H9 (cell line): ENCODE measurements around the gene DRD5. TPM values are rescaled to one million over a fixed set of nuclear protein-coding genes. Genes with fewer than 3 reads are reported as not detected.

Experiments
- DNase-seq: peaks from one replicate; pipeline ENCODE4 v3.0.0-alpha.2; 2017
- H2AFZ ChIP-seq: one replicate; pipeline ENCODE4 v1.6.1; 2013; ENCODE audit warnings: mild to moderate bottlenecking, low read length, control low read depth, moderate library complexity
- H2AK5ac ChIP-seq: 2 replicates; pipeline ENCODE4 v1.6.1; 2013; ENCODE audit warnings: low read length, control low read depth, mixed read lengths; ENCODE audit not compliant: insufficient read length
- H2BK120ac ChIP-seq: one replicate; pipeline ENCODE4 v1.6.1; 2013; ENCODE audit warnings: low read depth, mild to moderate bottlenecking, low read length, control low read depth, inconsistent platforms; ENCODE audit not compliant: poor library complexity, severe bottlenecking
- H2BK12ac ChIP-seq: 2 replicates; pipeline ENCODE4 v1.6.1; 2013; ENCODE audit warnings: low read length, control low read depth, mixed read lengths, low read depth; ENCODE audit not compliant: insufficient read length
- H2BK15ac ChIP-seq: 2 replicates; pipeline ENCODE4 v1.6.1; 2013; ENCODE audit warnings: low read depth, low read length, control low read depth
- H2BK20ac ChIP-seq: one replicate; pipeline ENCODE4 v1.6.1; 2013; ENCODE audit warnings: low read depth, mild to moderate bottlenecking, low read length, control low read depth, inconsistent platforms; ENCODE audit not compliant: poor library complexity, severe bottlenecking
- H2BK5ac ChIP-seq: 2 replicates; pipeline ENCODE4 v1.6.1; 2013; ENCODE audit warnings: low read length, control low read depth, mixed read lengths; ENCODE audit not compliant: insufficient read length
- H3K14ac ChIP-seq: 2 replicates; pipeline ENCODE4 v1.6.1; 2013; ENCODE audit warnings: low read length, control low read depth; ENCODE audit not compliant: insufficient read depth
- H3K18ac ChIP-seq: 2 replicates; pipeline ENCODE4 v1.6.1; 2013; ENCODE audit warnings: low read depth, mild to moderate bottlenecking, mixed read lengths, low read length, control low read depth; ENCODE audit not compliant: insufficient read length
- H3K23ac ChIP-seq: 2 replicates; pipeline ENCODE4 v1.6.1; 2013; ENCODE audit warnings: low read length, control low read depth, mixed read lengths, low read depth; ENCODE audit not compliant: insufficient read length
- H3K23me2 ChIP-seq: 2 replicates; pipeline ENCODE4 v1.6.1; 2013; ENCODE audit warnings: low read depth, mild to moderate bottlenecking, mixed read lengths, low read length, control low read depth; ENCODE audit not compliant: insufficient read length, poor library complexity, severe bottlenecking
- H3K27ac ChIP-seq: 2 replicates; pipeline ENCODE4 v1.5.1; 2013; ENCODE audit warnings: low read length, control low read depth, mixed read lengths, low read depth; ENCODE audit not compliant: insufficient read length
- H3K27me3 ChIP-seq: 2 replicates; pipeline ENCODE4 v1.6.1; 2013; ENCODE audit warnings: low read length, control low read depth, inconsistent platforms; ENCODE audit not compliant: insufficient read depth
- H3K4ac ChIP-seq: 2 replicates; pipeline ENCODE4 v1.6.1; 2013; ENCODE audit warnings: low read depth, mild to moderate bottlenecking, control low read depth, inconsistent platforms, low read length, moderate library complexity
- H3K4me1 ChIP-seq: 2 replicates; pipeline ENCODE4 v1.6.1; 2013; ENCODE audit warnings: low read length, control low read depth, inconsistent platforms; ENCODE audit not compliant: insufficient read depth
- H3K4me2 ChIP-seq: 2 replicates; pipeline ENCODE4 v1.6.1; 2013; ENCODE audit warnings: low read length, control low read depth, mixed read lengths; ENCODE audit not compliant: insufficient read length, insufficient read depth
- H3K56ac ChIP-seq: 2 replicates; pipeline ENCODE4 v1.6.1; 2013; ENCODE audit warnings: low read depth, mild to moderate bottlenecking, mixed read lengths, low read length, control low read depth; ENCODE audit not compliant: insufficient read length
- H3K79me1 ChIP-seq: 2 replicates; pipeline ENCODE4 v1.6.1; 2013; ENCODE audit warnings: low read depth, mild to moderate bottlenecking, moderate library complexity, low read length, control low read depth, inconsistent platforms; ENCODE audit not compliant: insufficient read depth, poor library complexity, severe bottlenecking
- H3K79me2 ChIP-seq: 2 replicates; pipeline ENCODE4 v1.6.1; 2013; ENCODE audit warnings: low read length, control low read depth, inconsistent platforms; ENCODE audit not compliant: insufficient read depth
- H3K9ac ChIP-seq: 2 replicates; pipeline ENCODE4 v1.6.1; 2013; ENCODE audit warnings: low read length, control low read depth, mixed read lengths; ENCODE audit not compliant: insufficient read length; ENCODE audit errors: extremely low read depth
- H3K9me3 ChIP-seq: one replicate; pipeline ENCODE4 v1.6.1; 2013; ENCODE audit warnings: low read depth, low read length, inconsistent platforms; ENCODE audit not compliant: control insufficient read depth
- H3T11ph ChIP-seq: one replicate; pipeline ENCODE4 v1.6.1; 2013; ENCODE audit warnings: mild to moderate bottlenecking, low read length, control low read depth, inconsistent platforms
- H4K20me1 ChIP-seq: one replicate; pipeline ENCODE4 v1.6.1; 2013; ENCODE audit not compliant: control insufficient read depth, insufficient read length, insufficient read depth
- H4K5ac ChIP-seq: 2 replicates; pipeline ENCODE4 v1.6.1; 2013; ENCODE audit warnings: low read depth, mild to moderate bottlenecking, mixed read lengths, low read length, control low read depth; ENCODE audit not compliant: insufficient read length
- H4K8ac ChIP-seq: replicated peaks from 2 replicates; pipeline ENCODE4 v1.6.1; 2013; ENCODE audit warnings: low read length, control low read depth, mixed read lengths, low read depth; ENCODE audit not compliant: insufficient read length
- H4K91ac ChIP-seq: 2 replicates; pipeline ENCODE4 v1.6.1; 2013; ENCODE audit warnings: low read depth, mild to moderate bottlenecking, moderate library complexity, mixed read lengths, low read length, control low read depth; ENCODE audit not compliant: insufficient read length
- H3K27ac Mint-ChIP-seq, 3 experiments: 2 replicates in 2 of 3; 3 replicates in 1 of 3; pipeline ENCODE4 v1.8.0; 2020 to 2021; ENCODE audit warnings: mixed read lengths in 3 of 3, mild to moderate bottlenecking in 1 of 3, moderate library complexity in 1 of 3
- H3K27me3 Mint-ChIP-seq: 2 replicates; pipeline ENCODE4 v1.8.0; 2021; ENCODE audit warnings: low read depth, mild to moderate bottlenecking, moderate library complexity, mixed read lengths
- H3K36me3 Mint-ChIP-seq, 3 experiments: 2 replicates in 2 of 3; 3 replicates in 1 of 3; pipeline ENCODE4 v1.8.0; 2020 to 2021; ENCODE audit warnings: low read depth in 3 of 3, mixed read lengths in 3 of 3; ENCODE audit not compliant: insufficient read depth in 1 of 3
- H3K4me1 Mint-ChIP-seq, 2 experiments: 2 replicates each; pipeline ENCODE4 v1.8.0; 2020; ENCODE audit warnings: mixed read lengths in 2 of 2
- H3K4me3 Mint-ChIP-seq, 2 experiments: 2 replicates in 1 of 2; 3 replicates in 1 of 2; pipeline ENCODE4 v1.8.0; 2020 to 2021; ENCODE audit warnings: mild to moderate bottlenecking in 2 of 2, mixed read lengths in 2 of 2, moderate library complexity in 1 of 2
- H3K9me3 Mint-ChIP-seq, 2 experiments: 2 replicates in 1 of 2; 3 replicates in 1 of 2; pipeline ENCODE4 v1.8.0; 2020; ENCODE audit warnings: mild to moderate bottlenecking in 2 of 2, mixed read lengths in 2 of 2, moderate library complexity in 1 of 2
- CTCF ChIP-seq: fragments of 200-600 bp; sonication (generic); conservative IDR thresholded peaks from 3 replicates; pipeline ENCODE4 v1.8.0; 2021; ENCODE audit warnings: antibody characterized with exemption, mild to moderate bottlenecking
- WGBS: extraction: QIAGEN DNeasy Blood & Tissue Kit; methylation state at CpG from one replicate; pipeline ENCODE4 v1.1.7; 2013; ENCODE audit warnings: missing lambda C conversion rate, low lambda C conversion rate, mixed read lengths; ENCODE audit not compliant: insufficient read length; ENCODE audit errors: extremely low coverage; 5-methylcytosine and 5-hydroxymethylcytosine counted together
- total RNA-seq: library from RNA; stranded (reverse); gene quantifications from 2 replicates; pipeline ENCODE4 v1.2.1, GENCODE V29; 2021

Gene DRD5
- total RNA-seq, 1 experiment from 2014 or later, result not detected

- Histone ChIP-seq H2BK12ac (no peak overlapping the region), H3K4ac (no peak overlapping the region), H3K27me3 (no peaks in the 10 kb centered on the region), H2BK120ac (no peak overlapping the region), H3K18ac (no peak overlapping the region), H3K23ac (no peak overlapping the region), H3K9me3 (no peaks in the 10 kb centered on the region), H2BK5ac (no peak overlapping the region), H3K79me1 (no peaks in the 10 kb centered on the region), H3K4me1 (no peaks in the 10 kb centered on the region), H3K9ac (no peak overlapping the region), H2BK15ac (no peak overlapping the region), H3T11ph (no peak overlapping the region), H4K91ac (no peak overlapping the region), H4K8ac (no peak overlapping the region), H3K14ac (no peak overlapping the region), H2BK20ac (no peak overlapping the region), H3K27ac (no peak overlapping the region), H4K20me1 (no peaks in the 10 kb centered on the region), H3K79me2 (no peaks in the 10 kb centered on the region), H4K5ac (no peak overlapping the region), H2AK5ac (no peak overlapping the region), H3K4me2 (no peak overlapping the region), H3K23me2 (no peaks in the 10 kb centered on the region), H2AFZ (no peak overlapping the region), H3K56ac (no peak overlapping the region)
- no peak for TF ChIP-seq CTCF
- H3K4me3 Mint-ChIP-seq, result no peak overlapping the region
- H3K36me3 Mint-ChIP-seq, result no peaks in the 10 kb centered on the region; a peak in 1 of 7 replicates
- H3K9me3 Mint-ChIP-seq, result peaks cover 0 to 3% of the 10 kb centered on the region in 2 experiments; a peak in 1 of 5 replicates
- peaks cover 1% of the 10 kb centered on the region for H3K27me3 Mint-ChIP-seq
- no peak for DNase-seq
- H3K27ac Mint-ChIP-seq, result no peak overlapping the region
- H3K4me1 Mint-ChIP-seq, result peaks cover 5 to 12% of the 10 kb centered on the region in 2 experiments
- no CpG with 5 or more reads among the region's 5 CpGs for WGBS
Measured at GRCh38 chr4:9808077-9808476, 26.6 kb downstream of the DRD5 start.
